ENCODE data around the gene HYAL2. TPM values are rescaled to one million over a fixed set of nuclear protein-coding genes. Genes with fewer than 3 reads are reported as not detected.

HYAL2 gene
- total and polyA plus RNA-seq, 9 of the 15 experiments (the other 6 are each of a cell fraction or from before 2014, with no cell fraction given), result 0.36 to 22.7 (median 11.4) TPM; not detected in 1

DNA sequence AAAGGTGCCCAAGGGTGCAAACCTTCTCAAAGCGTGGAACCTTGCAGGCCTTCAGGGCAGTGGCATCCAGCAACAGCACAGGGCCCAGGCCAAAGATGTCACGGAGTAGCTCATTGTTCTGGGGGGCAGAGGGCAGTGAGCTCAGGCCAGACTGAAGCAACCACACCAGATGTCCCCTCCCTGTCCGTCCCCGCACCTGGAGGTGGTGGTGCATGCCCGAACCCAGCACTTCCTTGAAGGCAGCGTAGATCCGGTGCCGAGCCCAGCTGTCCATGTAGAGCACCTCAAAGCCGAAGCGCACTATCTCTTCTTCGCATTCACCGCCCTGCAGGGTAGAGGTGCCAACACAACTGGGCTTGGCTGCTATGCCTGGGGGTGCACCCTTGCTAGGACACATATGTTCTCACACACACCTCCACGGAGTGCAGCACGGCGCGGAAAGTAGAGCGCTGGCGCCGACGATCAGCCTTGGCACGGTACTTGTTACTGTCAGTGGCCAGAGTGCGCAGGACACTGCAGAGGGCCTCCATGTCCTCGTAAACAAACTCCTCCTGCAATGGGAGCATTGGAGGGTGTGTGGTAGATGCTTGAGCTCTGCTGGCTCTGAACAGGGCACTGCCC is 34.0 kb downstream of the HYAL2 start:
- Histone ChIP-seq H3K36me3 (ENCODE audit: control insufficient read depth, insufficient read depth, low read length) (peaks cover 49% of the 10 kb centered on the region; the same call in 2 of the 3 replicates), H2AFZ (ENCODE audit: low read depth, low read length) (no peak overlapping the region), H3K9me3 (replicated peaks; ENCODE audit: control insufficient read depth, insufficient read depth, low read depth, low read length) (no peaks in the 10 kb centered on the region), H3K4me3 (no peak overlapping the region), H3K27me3 (ENCODE audit: control insufficient read depth in 2 of 2, insufficient read depth in 2 of 2, low read length in 2 of 2) (no peaks in the 10 kb centered on the region), H3K9ac (ENCODE audit: insufficient read depth in 1 of 2, low read depth in 2 of 2, low read length in 2 of 2) (no peak overlapping the region; a peak in 1 of 4 replicates), H4K20me1 (replicated peaks; ENCODE audit: control insufficient read depth, insufficient read depth, low read length) (no peaks in the 10 kb centered on the region), H3K9me1 (ENCODE audit: control insufficient read depth, insufficient read depth, low read length) (no peaks in the 10 kb centered on the region), H3K4me1 (replicated peaks in 1 of 2; ENCODE audit: control insufficient read depth in 2 of 2, insufficient read depth in 2 of 2, low read length in 2 of 2) (peaks cover 8 to 53% of the 10 kb centered on the region in 2 experiments; a peak in 3 of 5 replicates), H3K27ac (ENCODE audit: extremely low read depth, low read depth, low read length) (no peak overlapping the region), H3K79me2 (ENCODE audit: control insufficient read depth, insufficient read depth, low read length) (peaks cover 30% of the 10 kb centered on the region), H3K4me2 (ENCODE audit: insufficient read depth, low read length) (no peak overlapping the region)
- POLR2A ChIA-PET, result interaction anchor here (0.6 to 1.7 kb wide), 3 partner anchors 10 to 73 kb away, joined by 3 to 8 read pairs (median 4); partner anchors contain the start of genes HYAL3 and NAA80
- 98% methylated on average over 13 of the region's 23 CpGs for WGBS (ENCODE audit: insufficient coverage, low coverage, missing lambda C conversion rate)
- DNase-seq (ENCODE audit: extremely low read depth in 1 of 4, low spot score in 3 of 4) (no peak), ATAC-seq (no peak), FAIRE-seq (no peak)
- TF ChIP-seq MTA1 (IDR thresholded peaks at IDR 0.05; ENCODE audit: borderline replicate concordance), result no peak
- peak; percentile 19; the same call in 1 of the 2 replicates for TF ChIP-seq POLR2G (IDR thresholded peaks at IDR 0.05; ENCODE audit: low read depth, low read length)
- no TSS peak for BruUV-seq (replicated peaks)
- intact Hi-C loops (cut with micrococcal nuclease) (no loop called here), in situ Hi-C loops (cut with MboI) (no loop called here)
- CTCF ChIA-PET (ENCODE audit: low intra/inter-chr PET ratio), result no interaction called here

DNA sequence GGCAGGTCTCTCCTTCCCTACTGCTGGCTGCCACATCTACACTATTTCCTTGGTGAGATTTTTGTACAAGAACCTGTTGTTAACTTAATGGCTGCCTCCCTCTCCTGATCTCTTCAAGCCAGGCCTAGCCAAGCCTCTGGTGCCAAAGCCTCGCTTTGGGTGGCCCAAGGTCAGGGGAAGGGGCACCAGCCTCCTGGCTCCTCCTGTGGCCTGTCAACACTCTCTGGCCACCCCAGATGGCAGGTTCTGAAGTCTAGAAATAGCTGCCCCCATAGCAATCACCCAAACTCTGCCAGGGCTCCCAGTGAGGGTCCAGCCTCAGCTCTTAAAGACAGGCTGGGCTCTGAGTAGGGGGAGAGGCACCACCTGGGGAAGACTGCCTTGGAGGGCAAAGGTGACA is 35.3 kb downstream of the HYAL2 start:
- H3K36me3 ChIP-seq (ENCODE audit: control insufficient read depth, insufficient read depth, low read length), result peaks cover 49% of the 10 kb centered on the region; the same call in 2 of the 3 replicates
- WGBS (ENCODE audit: insufficient coverage, low coverage, missing lambda C conversion rate), result 83% methylated on average over 1 of the region's 1 CpG
- BruUV-seq (replicated peaks), result no TSS peak

More for the DNA sequence above, 35.3 kb downstream of the HYAL2 start:
- Histone ChIP-seq H3K9me3 (replicated peaks; ENCODE audit: control insufficient read depth, insufficient read depth, low read depth, low read length) (no peaks in the 10 kb centered on the region), H3K79me2 (ENCODE audit: control insufficient read depth, insufficient read depth, low read length) (peaks cover 28% of the 10 kb centered on the region), H4K20me1 (replicated peaks; ENCODE audit: control insufficient read depth, insufficient read depth, low read length) (no peaks in the 10 kb centered on the region), H3K9ac (ENCODE audit: insufficient read depth in 1 of 2, low read depth in 2 of 2, low read length in 2 of 2) (no peak overlapping the region), H3K4me2 (ENCODE audit: insufficient read depth, low read length) (no peak overlapping the region), H3K27ac (ENCODE audit: extremely low read depth, low read depth, low read length) (no peak overlapping the region), H3K4me1 (replicated peaks in 1 of 2; ENCODE audit: control insufficient read depth in 2 of 2, insufficient read depth in 2 of 2, low read length in 2 of 2) (peaks cover 0 to 40% of the 10 kb centered on the region in 2 experiments; a peak in 3 of 5 replicates), H3K4me3 (no peak overlapping the region), H3K27me3 (ENCODE audit: control insufficient read depth in 2 of 2, insufficient read depth in 2 of 2, low read length in 2 of 2) (no peaks in the 10 kb centered on the region), H3K9me1 (ENCODE audit: control insufficient read depth, insufficient read depth, low read length) (no peaks in the 10 kb centered on the region), H2AFZ (ENCODE audit: low read depth, low read length) (no peak overlapping the region)
- DNase-seq (ENCODE audit: extremely low read depth in 1 of 4, low spot score in 3 of 4) (no peak), FAIRE-seq (no peak), ATAC-seq (no peak)
- intact Hi-C loops (cut with micrococcal nuclease), result no loop called here
- TF ChIP-seq TBP (optimal IDR thresholded peaks at IDR 0.05; ENCODE audit: low read depth, low read length), result no peak
- TF ChIP-seq SMAD3 (CRISPR knock-in tag; conservative IDR thresholded peaks at IDR 0.05), result no peak
- no peak for TF ChIP-seq SMARCE1 (IDR thresholded peaks at IDR 0.05)
- no peak for TF ChIP-seq CBX2 (IDR thresholded peaks at IDR 0.05; ENCODE audit: insufficient read depth, low read length, poor library complexity, severe bottlenecking)
- TF ChIP-seq POLR2AphosphoS5 (IDR thresholded peaks at IDR 0.05; ENCODE audit: control insufficient read depth, insufficient read depth, low read depth, low read length), result 0 out of 2 replicates have a peak, but pooled peaks have one; percentile 9
- ChIA-PET CTCF (ENCODE audit: low intra/inter-chr PET ratio) (no interaction called here), POLR2A (interaction anchor here (0.6 to 1.7 kb wide), 2 partner anchors 10 to 12 kb away, joined by 4 to 8 read pairs; partner anchors contain the start of genes HYAL3 and NAA80)
- in situ Hi-C loops (cut with MboI), result no loop called here
